Hematopoietic multipotent progenitor cell (in vitro differentiated cells): ENCODE data around the gene MYL3. TPM values are rescaled to one million over a fixed set of nuclear protein-coding genes. Genes with fewer than 3 reads are reported as not detected.
A peak's percentile ranks its signal among the peaks of the same experiment; 100 is the strongest.
"Not testable (repeated sequence)": the region's sequence is repeated elsewhere in the genome, so short reads cannot be mapped to it uniquely, and the experiment has no call there.

Source experiments
- DNase-seq, 3 donors: peaks; one replicate each; pipeline ENCODE4 v3.0.0-alpha.2; 2011 to 2015; ENCODE audit warnings: low read depth in 2 of 3, low spot score in 2 of 3
- total RNA-seq: library from RNA; depleted of rRNA; stranded (reverse); fragments of >200 nt; gene quantifications from one replicate; pipeline ENCODE4 v1.2.3, GENCODE V29; 2012

MYL3 gene
- total RNA-seq, 1 donor: not detected

- DNase-seq: no peak
These were observed 31.4 kb downstream of the MYL3 start for GRCh38 chr3:46831841-46832240.

- DNase-seq: no peak
These were observed 31.9 kb downstream of the MYL3 start for GRCh38 chr3:46831316-46831715.

- DNase-seq: no peak
These were observed 32.4 kb downstream of the MYL3 start for GRCh38 chr3:46830801-46831200.

- no peak for DNase-seq
These were observed 33.5 kb downstream of the MYL3 start for GRCh38 chr3:46829699-46830208.

GRCh38 chr3:46825450-46825849 lies 37.8 kb downstream of the MYL3 start:
- DNase-seq: no peak

- DNase-seq: no peak
These were observed 38.9 kb downstream of the MYL3 start for GRCh38 chr3:46824211-46824970.

- not testable (repeated sequence) for DNase-seq
These were observed 39.9 kb downstream of the MYL3 start for GRCh38 chr3:46823314-46823713.

- DNase-seq: no peak
These were observed 41.7 kb downstream of the MYL3 start for GRCh38 chr3:46821553-46821952.

- no peak for DNase-seq
These were observed 42.4 kb downstream of the MYL3 start for GRCh38 chr3:46820852-46821251.

GRCh38 chr3:46812237-46812791 lies 50.9 kb downstream of the MYL3 start:
- DNase-seq: peak; percentile 22 to 70 (median 67)

- DNase-seq: peak in 1 of 3 donors; percentile 9
These were observed 51.5 kb downstream of the MYL3 start for GRCh38 chr3:46811615-46812236.

GRCh38 chr3:46808766-46809165 lies 54.5 kb downstream of the MYL3 start:
- DNase-seq: not testable (repeated sequence)

Other genes with a start within 250 kb of the MYL3 start
- gene ALS2CL, start 169.8 kb downstream of the MYL3 start, total RNA-seq: 2.4 TPM
- under 0.01 TPM for gene TMIE, start 162.1 kb downstream of the MYL3 start, total RNA-seq
- under 0.01 TPM for gene PRSS50, start 145.6 kb downstream of the MYL3 start, total RNA-seq
- gene PTH1R, start 14.3 kb upstream of the MYL3 start, total RNA-seq: under 0.01 TPM
- gene CCDC12, start 113.3 kb upstream of the MYL3 start, total RNA-seq: 41.7 TPM
- gene NBEAL2, start 116.2 kb upstream of the MYL3 start, total RNA-seq: 92.6 TPM